ENCODE results near the gene PPP1R2. TPM values are rescaled to one million over a fixed set of nuclear protein-coding genes. Genes with fewer than 3 reads are reported as not detected.
A peak's percentile ranks its signal among the peaks of the same experiment; 100 is the strongest.

The PPP1R2 gene
- total and polyA plus RNA-seq, 5 experiments from 2014 or later: 140 to 265 (median 244) TPM

GRCh38 chr3:195578565-195578964, 35.4 kb upstream of the PPP1R2 start:
- H3K9me3 Mint-ChIP-seq: no peaks in the 10 kb centered on the region
- H3K4me1 Mint-ChIP-seq: peaks cover 0 to 8% (median 0%) of the 10 kb centered on the region in 4 donors
- no peak overlapping the region for H3K4me3 Mint-ChIP-seq
- peak overlapping the region in 1 of 10 donors; percentile 28 for H3K27ac Mint-ChIP-seq
- H3K27me3 Mint-ChIP-seq: peaks cover 0 to 2% (median 0%) of the 10 kb centered on the region in 5 donors
- H3K36me3 Mint-ChIP-seq: no peaks in the 10 kb centered on the region
- DNase-seq: no peak
- POLR2A ChIA-PET: no interaction called here
- no peak for ATAC-seq

- Mint-ChIP-seq H3K27me3 (peaks cover 0 to 2% (median 0%) of the 10 kb centered on the region in 5 donors), H3K27ac (no peak overlapping the region), H3K4me3 (no peak overlapping the region), H3K4me1 (peaks cover 0 to 10% (median 0%) of the 10 kb centered on the region in 4 donors), H3K36me3 (no peaks in the 10 kb centered on the region), H3K9me3 (no peaks in the 10 kb centered on the region)
- DNase-seq: no peak
- ATAC-seq: no peak
- POLR2A ChIA-PET: no interaction called here
These were observed 34.6 kb upstream of the PPP1R2 start for GRCh38 chr3:195577645-195578177.

- no peak for DNase-seq
- Mint-ChIP-seq H3K27me3 (no peaks in the 10 kb centered on the region), H3K4me3 (no peak overlapping the region), H3K4me1 (peaks cover 8 to 18% (median 11%) of the 10 kb centered on the region in 4 donors), H3K27ac (peak overlapping the region in 1 of 10 donors; percentile 56), H3K36me3 (no peaks in the 10 kb centered on the region), H3K9me3 (no peaks in the 10 kb centered on the region)
- POLR2A ChIA-PET: no interaction called here
- no peak for ATAC-seq
These were observed 31.6 kb upstream of the PPP1R2 start for GRCh38 chr3:195574497-195575304.

GRCh38 chr3:195573611-195574496, 30.7 kb upstream of the PPP1R2 start:
- Mint-ChIP-seq H3K27ac (peak overlapping the region in 3 of 10 donors; percentile 9 to 56 (median 24)), H3K27me3 (no peaks in the 10 kb centered on the region), H3K36me3 (no peaks in the 10 kb centered on the region), H3K9me3 (no peaks in the 10 kb centered on the region), H3K4me3 (no peak overlapping the region), H3K4me1 (peaks cover 10 to 20% (median 14%) of the 10 kb centered on the region in 4 donors)
- POLR2A ChIA-PET: no interaction called here
- no peak for ATAC-seq
- DNase-seq: no peak

- no peaks in the 10 kb centered on the region for H3K36me3 Mint-ChIP-seq
- H3K9me3 Mint-ChIP-seq: no peaks in the 10 kb centered on the region
- peaks cover 12 to 22% (median 17%) of the 10 kb centered on the region in 4 donors for H3K4me1 Mint-ChIP-seq
- peak overlapping the region in 2 of 10 donors; percentile 4 to 62 for H3K27ac Mint-ChIP-seq
- no peak overlapping the region for H3K4me3 Mint-ChIP-seq
- H3K27me3 Mint-ChIP-seq: no peaks in the 10 kb centered on the region
- POLR2A ChIA-PET: no interaction called here
- ATAC-seq (no peak), DNase-seq (no peak)
These were observed 28.2 kb upstream of the PPP1R2 start for GRCh38 chr3:195571361-195571760.

GRCh38 chr3:195570912-195571311, 27.8 kb upstream of the PPP1R2 start:
- peaks cover 12 to 22% (median 18%) of the 10 kb centered on the region in 4 donors for H3K4me1 Mint-ChIP-seq
- no peaks in the 10 kb centered on the region for H3K36me3 Mint-ChIP-seq
- peak overlapping the region in 1 of 10 donors; percentile 15 for H3K4me3 Mint-ChIP-seq
- no peak for ATAC-seq
- H3K9me3 Mint-ChIP-seq: no peaks in the 10 kb centered on the region
- DNase-seq: no peak
- POLR2A ChIA-PET: no interaction called here
- H3K27ac Mint-ChIP-seq: peak overlapping the region in 3 of 10 donors; percentile 4 to 62 (median 10)
- no peaks in the 10 kb centered on the region for H3K27me3 Mint-ChIP-seq

- POLR2A ChIA-PET: interaction anchor here (0.7 kb wide), 1 partner anchor 19 kb away, joined by 7 read pairs; no protein-coding TSS in a partner anchor
- no peaks in the 10 kb centered on the region for H3K9me3 Mint-ChIP-seq
- peaks cover 12 to 22% (median 18%) of the 10 kb centered on the region in 4 donors for H3K4me1 Mint-ChIP-seq
- no peaks in the 10 kb centered on the region for H3K27me3 Mint-ChIP-seq
- ATAC-seq (peak in 1 of 2 donors; percentile 66), DNase-seq (no peak)
- H3K36me3 Mint-ChIP-seq: no peaks in the 10 kb centered on the region
- H3K27ac Mint-ChIP-seq: peak overlapping the region in 4 of 10 donors; percentile 10 to 83 (median 59)
- no peak overlapping the region for H3K4me3 Mint-ChIP-seq
These were observed 27.2 kb upstream of the PPP1R2 start for GRCh38 chr3:195570344-195570743.

- POLR2A ChIA-PET: interaction anchor here (0.6 kb wide), 1 partner anchor 11 kb away, joined by 3 read pairs; no protein-coding TSS in a partner anchor
- ATAC-seq (no peak), DNase-seq (no peak)
- H3K36me3 Mint-ChIP-seq: no peaks in the 10 kb centered on the region
- peak overlapping the region in 1 of 10 donors; percentile 16 for H3K27ac Mint-ChIP-seq
- H3K27me3 Mint-ChIP-seq: no peaks in the 10 kb centered on the region
- H3K4me1 Mint-ChIP-seq: peaks cover 12 to 22% (median 16%) of the 10 kb centered on the region in 4 donors
- no peaks in the 10 kb centered on the region for H3K9me3 Mint-ChIP-seq
- H3K4me3 Mint-ChIP-seq: no peak overlapping the region
These were observed 25.5 kb upstream of the PPP1R2 start for GRCh38 chr3:195568630-195569029.

GRCh38 chr3:195566797-195567196, 23.7 kb upstream of the PPP1R2 start:
- POLR2A ChIA-PET: interaction anchor here (1.1 kb wide), 1 partner anchor 45 kb away, joined by 3 read pairs; no protein-coding TSS in a partner anchor
- DNase-seq: no peak
- Mint-ChIP-seq H3K4me1 (peaks cover 11 to 22% (median 15%) of the 10 kb centered on the region in 4 donors), H3K9me3 (no peaks in the 10 kb centered on the region), H3K27me3 (no peaks in the 10 kb centered on the region), H3K36me3 (no peaks in the 10 kb centered on the region), H3K4me3 (no peak overlapping the region), H3K27ac (peak overlapping the region in 1 of 10 donors; percentile 36)
- no peak for ATAC-seq

- Mint-ChIP-seq H3K27me3 (no peaks in the 10 kb centered on the region), H3K9me3 (no peaks in the 10 kb centered on the region), H3K27ac (peak overlapping the region in 1 of 10 donors; percentile 9), H3K4me3 (no peak overlapping the region), H3K36me3 (no peaks in the 10 kb centered on the region), H3K4me1 (peaks cover 10 to 19% (median 14%) of the 10 kb centered on the region in 4 donors)
- POLR2A ChIA-PET: interaction anchor here (0.7 kb wide), 1 partner anchor 16 kb away, joined by 3 read pairs; no protein-coding TSS in a partner anchor
- DNase-seq (no peak), ATAC-seq (no peak)
These were observed 22.6 kb upstream of the PPP1R2 start for GRCh38 chr3:195565716-195566115.

GRCh38 chr3:195563317-195563716, 20.2 kb upstream of the PPP1R2 start:
- Mint-ChIP-seq H3K27me3 (no peaks in the 10 kb centered on the region), H3K9me3 (no peaks in the 10 kb centered on the region), H3K4me3 (no peak overlapping the region), H3K36me3 (no peaks in the 10 kb centered on the region), H3K4me1 (peaks cover 6 to 8% (median 8%) of the 10 kb centered on the region in 4 donors), H3K27ac (peak overlapping the region in 1 of 10 donors; percentile 12)
- DNase-seq (no peak), ATAC-seq (no peak)
- POLR2A ChIA-PET: interaction anchor here (0.6 to 1.2 kb wide), 2 partner anchors 30 to 356 kb away, joined by 3 to 5 read pairs; no protein-coding TSS in a partner anchor

GRCh38 chr3:195559723-195560409, 16.7 kb upstream of the PPP1R2 start:
- H3K4me3 Mint-ChIP-seq: no peak overlapping the region
- ATAC-seq: no peak
- peak overlapping the region in 2 of 10 donors; percentile 32 to 77 for H3K27ac Mint-ChIP-seq
- no peaks in the 10 kb centered on the region for H3K36me3 Mint-ChIP-seq
- peaks cover 14 to 32% (median 24%) of the 10 kb centered on the region in 4 donors for H3K4me1 Mint-ChIP-seq
- POLR2A ChIA-PET: interaction anchor here (0.7 to 2.1 kb wide), 3 partner anchors 10 to 987 kb away, joined by 3 to 7 read pairs (median 4); no protein-coding TSS in a partner anchor
- no peak for DNase-seq
- no peaks in the 10 kb centered on the region for H3K9me3 Mint-ChIP-seq
- no peaks in the 10 kb centered on the region for H3K27me3 Mint-ChIP-seq

Data from naive thymus-derived CD8-positive, alpha-beta T cell (primary cell).